ENCODE results near the gene PTHLH.

Gene PTHLH

DNA sequence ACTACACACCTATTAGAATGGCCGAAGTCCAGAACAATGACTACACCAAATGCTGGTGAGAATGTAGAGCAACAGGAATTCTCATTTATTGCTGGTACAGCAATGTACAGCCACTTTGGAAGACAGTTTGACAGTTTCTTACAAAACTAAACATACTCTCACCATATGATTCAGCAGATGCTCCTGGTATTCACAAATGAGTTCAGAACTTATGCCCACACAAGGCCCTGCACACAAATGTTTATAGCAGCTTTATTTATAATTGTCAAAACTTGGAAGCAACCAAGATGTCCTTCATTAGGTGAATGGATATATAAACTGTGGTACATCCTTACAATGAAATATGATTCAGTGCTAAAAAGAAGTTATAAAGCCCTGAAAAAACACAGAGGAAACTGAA lies 38.3 kb downstream of the PTHLH start:
- TF ChIP-seq FOXP2 (optimal IDR thresholded peaks at IDR 0.05; ENCODE audit: borderline replicate concordance, extremely low read depth, extremely low read length, insufficient read depth) (no peak), SIN3A (IDR thresholded peaks at IDR 0.05; ENCODE audit: borderline replicate concordance, insufficient read depth, low read length) (no peak), POLR2AphosphoS5 (IDR thresholded peaks at IDR 0.05; ENCODE audit: low read depth, low read length) (no peak)

DNA sequence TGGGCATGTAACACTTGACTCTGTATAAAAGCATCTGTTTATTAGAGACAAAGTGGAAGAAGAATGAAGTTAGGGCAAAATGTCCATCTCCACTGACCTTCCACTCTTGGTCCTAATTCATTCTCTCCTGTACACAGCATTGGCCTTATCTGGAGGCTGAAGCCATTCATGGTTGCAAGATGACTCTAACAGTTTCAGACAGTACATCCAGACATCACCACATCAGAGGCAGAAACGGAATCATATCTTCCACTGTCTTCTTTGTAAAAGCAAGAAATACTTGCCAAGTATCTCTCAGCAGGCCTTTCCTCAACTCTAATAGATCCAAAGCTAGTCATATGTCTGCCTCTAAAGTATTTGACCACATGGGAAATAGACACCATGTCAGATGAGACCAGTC lies 41.1 kb downstream of the PTHLH start:
- TF ChIP-seq FOXP2 (optimal IDR thresholded peaks at IDR 0.05; ENCODE audit: borderline replicate concordance, extremely low read depth, extremely low read length, insufficient read depth) = no peak
- TF ChIP-seq POLR2AphosphoS5 (IDR thresholded peaks at IDR 0.05; ENCODE audit: low read depth, low read length) = no peak
- TF ChIP-seq, protein P1, sequence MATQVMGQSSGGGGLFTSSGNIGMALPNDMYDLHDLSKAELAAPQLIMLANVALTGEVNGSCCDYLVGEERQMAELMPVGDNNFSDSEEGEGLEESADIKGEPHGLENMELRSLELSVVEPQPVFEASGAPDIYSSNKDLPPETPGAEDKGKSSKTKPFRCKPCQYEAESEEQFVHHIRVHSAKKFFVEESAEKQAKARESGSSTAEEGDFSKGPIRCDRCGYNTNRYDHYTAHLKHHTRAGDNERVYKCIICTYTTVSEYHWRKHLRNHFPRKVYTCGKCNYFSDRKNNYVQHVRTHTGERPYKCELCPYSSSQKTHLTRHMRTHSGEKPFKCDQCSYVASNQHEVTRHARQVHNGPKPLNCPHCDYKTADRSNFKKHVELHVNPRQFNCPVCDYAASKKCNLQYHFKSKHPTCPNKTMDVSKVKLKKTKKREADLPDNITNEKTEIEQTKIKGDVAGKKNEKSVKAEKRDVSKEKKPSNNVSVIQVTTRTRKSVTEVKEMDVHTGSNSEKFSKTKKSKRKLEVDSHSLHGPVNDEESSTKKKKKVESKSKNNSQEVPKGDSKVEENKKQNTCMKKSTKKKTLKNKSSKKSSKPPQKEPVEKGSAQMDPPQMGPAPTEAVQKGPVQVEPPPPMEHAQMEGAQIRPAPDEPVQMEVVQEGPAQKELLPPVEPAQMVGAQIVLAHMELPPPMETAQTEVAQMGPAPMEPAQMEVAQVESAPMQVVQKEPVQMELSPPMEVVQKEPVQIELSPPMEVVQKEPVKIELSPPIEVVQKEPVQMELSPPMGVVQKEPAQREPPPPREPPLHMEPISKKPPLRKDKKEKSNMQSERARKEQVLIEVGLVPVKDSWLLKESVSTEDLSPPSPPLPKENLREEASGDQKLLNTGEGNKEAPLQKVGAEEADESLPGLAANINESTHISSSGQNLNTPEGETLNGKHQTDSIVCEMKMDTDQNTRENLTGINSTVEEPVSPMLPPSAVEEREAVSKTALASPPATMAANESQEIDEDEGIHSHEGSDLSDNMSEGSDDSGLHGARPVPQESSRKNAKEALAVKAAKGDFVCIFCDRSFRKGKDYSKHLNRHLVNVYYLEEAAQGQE (IDR thresholded peaks at IDR 0.05; ENCODE audit: insufficient read depth in 1 of 2, low read depth in 2 of 2, low read length in 2 of 2) = no peak
- no peak for TF ChIP-seq SIN3A (IDR thresholded peaks at IDR 0.05; ENCODE audit: borderline replicate concordance, insufficient read depth, low read length)
- TF ChIP-seq TAF1 (IDR thresholded peaks at IDR 0.05; ENCODE audit: borderline replicate concordance, insufficient read depth, low read length) = no peak

DNA sequence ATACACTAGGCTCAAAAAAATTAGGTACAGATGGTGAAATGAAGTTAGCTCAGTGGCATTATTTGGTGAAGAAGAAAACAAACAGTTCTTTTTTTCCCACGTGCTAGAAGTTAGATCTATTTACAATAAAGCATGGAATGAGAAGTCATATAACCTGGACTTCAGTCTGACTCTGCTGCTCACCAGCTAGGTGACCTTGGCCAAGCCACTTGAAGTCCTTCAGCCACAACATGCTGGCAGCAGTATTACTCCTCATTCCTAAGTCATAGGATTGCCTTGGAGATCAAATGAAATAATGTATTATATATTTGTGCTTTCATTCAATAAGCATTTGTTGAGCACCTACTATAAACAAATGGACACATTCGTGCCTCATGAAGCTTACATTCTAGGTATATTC lies 45.2 kb downstream of the PTHLH start:
- TF ChIP-seq SIN3A (IDR thresholded peaks at IDR 0.05; ENCODE audit: borderline replicate concordance, insufficient read depth, low read length) (no peak), TAF1 (IDR thresholded peaks at IDR 0.05; ENCODE audit: borderline replicate concordance, insufficient read depth, low read length) (no peak), POLR2AphosphoS5 (IDR thresholded peaks at IDR 0.05; ENCODE audit: low read depth, low read length) (no peak), FOXP2 (optimal IDR thresholded peaks at IDR 0.05; ENCODE audit: borderline replicate concordance, extremely low read depth, extremely low read length, insufficient read depth) (no peak)
- TF ChIP-seq, protein P1 (IDR thresholded peaks at IDR 0.05; ENCODE audit: insufficient read depth in 1 of 2, low read depth in 2 of 2, low read length in 2 of 2) = no peak

DNA sequence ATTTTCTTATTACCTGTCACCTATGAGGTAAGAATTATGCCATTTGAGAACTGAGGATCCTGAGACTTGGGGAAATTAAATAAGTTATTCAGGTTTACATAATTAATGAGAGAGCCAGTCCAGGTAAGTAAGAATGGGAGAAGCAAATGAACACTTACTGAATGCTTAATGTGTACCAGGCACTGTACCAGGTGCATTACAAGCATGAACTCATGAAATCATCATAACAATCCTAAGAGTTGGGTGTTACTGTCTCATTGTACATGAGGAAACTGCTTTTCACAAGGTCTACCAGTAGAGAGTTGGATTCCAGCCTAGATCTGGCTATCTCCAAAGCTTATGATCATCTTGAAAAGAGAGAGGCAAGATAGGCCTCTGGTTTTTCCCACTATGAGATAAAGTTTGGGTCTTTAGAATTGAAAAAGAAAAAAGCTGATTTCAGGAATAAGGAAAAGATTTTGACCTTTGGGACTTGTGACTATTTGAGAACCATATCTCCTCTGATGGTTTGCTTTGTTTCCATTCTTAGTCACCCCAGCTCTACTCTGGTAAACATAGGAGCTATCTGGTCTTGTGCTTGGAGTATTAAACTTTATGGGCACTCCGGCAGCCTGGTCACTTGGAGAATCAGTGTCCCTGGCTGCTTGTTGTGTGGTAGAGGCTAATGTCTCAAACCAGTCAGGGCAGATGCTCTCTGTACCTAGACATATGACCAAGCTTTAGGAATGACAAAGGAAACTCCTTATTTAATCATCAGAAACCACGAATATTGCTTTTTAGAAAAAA lies 48.0 kb downstream of the PTHLH start:
- TF ChIP-seq TAF1 (IDR thresholded peaks at IDR 0.05; ENCODE audit: borderline replicate concordance, insufficient read depth, low read length) (no peak), POLR2AphosphoS5 (IDR thresholded peaks at IDR 0.05; ENCODE audit: low read depth, low read length) (no peak), SIN3A (IDR thresholded peaks at IDR 0.05; ENCODE audit: borderline replicate concordance, insufficient read depth, low read length) (no peak), FOXP2 (optimal IDR thresholded peaks at IDR 0.05; ENCODE audit: borderline replicate concordance, extremely low read depth, extremely low read length, insufficient read depth) (no peak)
- TF ChIP-seq, protein P1 (IDR thresholded peaks at IDR 0.05; ENCODE audit: insufficient read depth in 1 of 2, low read depth in 2 of 2, low read length in 2 of 2) = no peak

DNA sequence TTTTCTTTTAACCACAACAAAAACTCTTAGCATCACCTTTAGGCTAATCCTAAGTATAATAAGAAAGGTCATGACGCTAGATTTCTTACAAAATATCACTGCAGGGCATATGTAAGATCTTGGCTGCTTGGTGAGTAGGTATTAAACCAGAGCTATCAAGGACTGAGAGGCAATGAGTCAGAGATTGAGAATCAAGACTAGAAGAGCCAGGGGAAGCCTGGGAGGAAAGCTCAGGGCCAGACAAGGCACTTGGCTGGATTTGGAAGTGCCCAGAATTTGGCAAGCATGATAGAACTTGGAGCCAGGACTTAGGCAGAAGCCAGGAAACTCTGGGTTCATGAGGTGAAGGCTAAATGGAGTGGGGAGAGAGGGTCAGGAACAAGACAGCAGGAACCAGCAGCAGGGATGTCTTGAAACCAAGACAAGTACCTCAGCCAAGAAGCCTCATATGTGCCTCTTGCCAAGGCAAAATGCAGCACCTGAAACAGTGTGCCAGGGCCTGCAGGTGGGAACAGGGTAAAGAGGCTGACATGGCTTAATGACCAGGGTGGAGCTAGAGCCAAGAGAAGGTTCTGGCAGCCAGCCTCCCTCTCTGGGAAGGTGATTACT lies 49.9 kb downstream of the PTHLH start:
- no peak for TF ChIP-seq TAF1 (IDR thresholded peaks at IDR 0.05; ENCODE audit: borderline replicate concordance, insufficient read depth, low read length)

DNA sequence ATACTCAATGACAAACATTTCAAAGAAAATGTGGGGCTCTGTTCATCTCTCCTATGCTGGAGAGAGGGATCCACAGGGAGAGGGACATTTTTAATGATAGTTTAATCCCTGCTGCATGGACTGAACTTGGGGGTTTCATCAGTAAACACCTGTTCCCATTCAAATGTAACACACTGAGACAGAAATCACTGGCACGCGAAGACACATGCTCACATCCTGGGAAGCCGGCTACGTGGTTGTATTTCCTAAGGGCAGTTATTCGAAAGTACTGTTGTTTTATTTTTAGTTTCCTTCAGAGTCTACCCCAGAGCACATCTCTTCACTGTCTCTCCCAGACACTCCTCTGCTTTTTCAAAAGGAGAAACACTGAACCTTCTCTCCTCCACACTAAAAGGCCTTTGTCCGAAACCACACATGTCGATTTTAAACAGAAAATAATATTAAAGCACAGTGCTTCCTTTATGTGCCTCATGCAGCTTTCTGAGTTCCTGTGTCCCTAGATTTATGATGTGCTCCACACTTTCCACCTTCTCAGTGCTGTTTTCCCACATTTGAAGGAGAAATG lies 52.8 kb downstream of the PTHLH start:
- TF ChIP-seq TAF1 (IDR thresholded peaks at IDR 0.05; ENCODE audit: borderline replicate concordance, insufficient read depth, low read length) (no peak), POLR2AphosphoS5 (IDR thresholded peaks at IDR 0.05; ENCODE audit: low read depth, low read length) (no peak), SIN3A (IDR thresholded peaks at IDR 0.05; ENCODE audit: borderline replicate concordance, insufficient read depth, low read length) (no peak), FOXP2 (optimal IDR thresholded peaks at IDR 0.05; ENCODE audit: borderline replicate concordance, extremely low read depth, extremely low read length, insufficient read depth) (no peak)
- TF ChIP-seq, protein P1 (IDR thresholded peaks at IDR 0.05; ENCODE audit: insufficient read depth in 1 of 2, low read depth in 2 of 2, low read length in 2 of 2) = no peak
